Right lobe of liver (tissue), 6 donors: ENCODE measurements around the gene FLVCR2. TPM values are rescaled to one million over a fixed set of nuclear protein-coding genes. Genes with fewer than 3 reads are reported as not detected.

Source experiments
- ATAC-seq, 4 donors: fragments of 200-7000 bp; cut with Tn5 transposase; one replicate each; pipeline ENCODE4 v1.9.1; 2020; ENCODE audit warnings: mild to moderate bottlenecking in 4 of 4, moderate library complexity in 4 of 4
- DNase-seq, 3 donors: peaks; one replicate each; pipeline ENCODE4 v3.0.0-alpha.2; 2020
- H3K27ac ChIP-seq, 3 donors: fragments of 200-600 bp; one replicate each; pipeline ENCODE4 v1.8.0; 2022
- H3K27me3 ChIP-seq, 2 donors: fragments of 200-600 bp; one replicate each; pipeline ENCODE4 v1.8.0; 2022
- H3K36me3 ChIP-seq, 4 donors: fragments of 200-600 bp; sonication (generic) in 1 of 4; one replicate each; pipeline versions ENCODE4 v1.5.1 to v1.8.0; 2017 to 2022; ENCODE audit warnings: control low read depth in 1 of 4
- H3K4me1 ChIP-seq, 4 donors: fragments of 200-600 bp; sonication (generic) in 1 of 4; one replicate each; pipeline versions ENCODE4 v1.5.1 to v1.8.0; 2017 to 2022; ENCODE audit warnings: control low read depth in 1 of 4
- H3K4me3 ChIP-seq, 3 donors: fragments of 200-600 bp; one replicate each; pipeline ENCODE4 v1.8.0; 2022
- H3K9me3 ChIP-seq, 4 donors: fragments of 200-600 bp; sonication (generic) in 1 of 4; one replicate each; pipeline versions ENCODE4 v1.5.1 to v1.8.0; 2017 to 2022; ENCODE audit warnings: control low read depth in 1 of 4
- CTCF ChIP-seq, 4 donors: fragments of 200-600 bp in 3 of 4; fragments of 450-650 bp in 1 of 4; IDR thresholded peaks; one replicate each; pipeline versions ENCODE4 v1.5.1 to v1.8.0; 2016 to 2022; ENCODE audit warnings: antibody characterized with exemption in 4 of 4, mild to moderate bottlenecking in 2 of 4
- POLR2A ChIP-seq: fragments of 450-650 bp; IDR thresholded peaks from one replicate; pipeline ENCODE4 v1.6.1; 2017; ENCODE audit warnings: antibody characterized with exemption, mild to moderate bottlenecking
- WGBS: methylation state at CpG from one replicate; pipeline ENCODE4 v1.1.6; 2018; ENCODE audit warnings: low coverage, low lambda C conversion rate; ENCODE audit not compliant: insufficient coverage; ENCODE audit errors: missing lambda C conversion rate; 5-methylcytosine and 5-hydroxymethylcytosine counted together
- intact Hi-C, 2 donors: fragments of 100-400 bp; cut with DNase I; formaldehyde crosslinking; loops; one replicate each; pipeline versions ENCODE4 v1.11.2 to v1.14.1; 2022
- small RNA-seq, 2 experiments: library from RNA; depleted of rRNA; stranded (forward); fragments of <200 nt; gene quantifications; one replicate each; pipeline ENCODE3, GENCODE V24; 2016
- total RNA-seq, 6 experiments: library from RNA; depleted of rRNA in 2 of 6; stranded (reverse); fragments of >200 nt in 2 of 6; fragmentation: NEBNext Ultra II Directional in 3 of 6; extraction: Animal tissue kit (Norgen Biotek cat#: 25700) in 3 of 6; gene quantifications; one replicate each; pipeline versions ENCODE4 v1.1.0 to v1.2.4, GENCODE V29; 2016 to 2023
- donor health status: DM: no; HTN: yes; CAD: no.
- donor health status: DM: no; HTN: no; CAD: no.
- donor health status: DM: no; HTN: no; CAD: no.
- donor health status: DM: no; HTN: yes; CAD: no.
- donor health status: DM: no; HTN: yes; CAD: no.

FLVCR2 gene
- total RNA-seq, 6 experiments from 2014 or later: 17.0 to 42.8 (median 27.8) TPM

- no peaks in the 10 kb centered on the region for H3K9me3 ChIP-seq
- peaks cover 0 to 11% (median under 1%) of the 10 kb centered on the region in 4 donors for H3K36me3 ChIP-seq
- no peaks in the 10 kb centered on the region for H3K27me3 ChIP-seq
- no peak overlapping the region for H3K4me3 ChIP-seq
- no peaks in the 10 kb centered on the region for H3K4me1 ChIP-seq
- no peak for ATAC-seq
- no peak for DNase-seq
- no peak for TF ChIP-seq CTCF (IDR thresholded peaks at IDR 0.05)
- no peak for TF ChIP-seq POLR2A
- intact Hi-C loops: no loop called here
- H3K27ac ChIP-seq: no peak overlapping the region
- WGBS: 87% methylated on average over 1 of the region's 1 CpG
Measured at GRCh38 chr14:75697386-75697785, 119.0 kb downstream of the FLVCR2 start.

Small RNAs within 50 kb of the gene (small RNA-seq; reads per million reads assigned to genes)
- 0 to 0.19 reads per million in 2 experiments for gene RNA5SP387

Other genes starting within 250 kb of the FLVCR2 start
- 10 to 100 TPM in 4 of 6 experiments, 1 to 10 TPM in 2; 8.3 to 22.0 (median 11.8) TPM for gene JDP2, start 150.6 kb upstream of the FLVCR2 start, total RNA-seq
- 10 to 100 TPM in 2 of 6 experiments, 1 to 10 TPM in 1, under 1 TPM in 3; 0.24 to 10.4 (median 0.87) TPM for gene BATF, start 56.2 kb upstream of the FLVCR2 start, total RNA-seq
- 10 to 100 TPM in 5 of 6 experiments, 1 to 10 TPM in 1; 7.9 to 31.5 (median 20.1) TPM for gene ERG28, start 82.3 kb downstream of the FLVCR2 start, total RNA-seq
- gene TTLL5, start 82.6 kb downstream of the FLVCR2 start, total RNA-seq: 10 to 100 TPM in 4 of 6 experiments, 1 to 10 TPM in 2; 7.4 to 13.8 (median 11.9) TPM